Measurements from ENCODE around the gene ARRDC3.

Gene ARRDC3

DNA sequence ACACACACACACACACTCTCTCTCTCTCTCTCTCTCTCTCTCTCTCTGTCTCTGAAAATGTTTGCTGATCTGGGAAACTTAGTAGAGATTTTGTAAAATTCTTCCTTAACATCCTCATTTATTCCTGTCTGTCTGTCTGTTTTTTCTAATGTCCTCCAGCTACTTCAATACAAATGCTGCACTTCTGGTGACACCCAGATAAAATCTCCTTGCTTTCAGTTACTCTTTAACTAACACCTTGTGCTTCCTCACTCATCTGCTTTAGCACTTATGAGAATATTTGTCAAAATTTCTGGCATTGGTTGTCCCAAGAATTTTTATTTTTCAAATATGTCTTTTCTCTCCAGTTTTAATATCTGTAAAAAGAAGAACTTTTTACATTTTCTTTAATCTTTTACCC, 35.0 kb upstream of the ARRDC3 start (continued):
- TF ChIP-seq, protein P1, sequence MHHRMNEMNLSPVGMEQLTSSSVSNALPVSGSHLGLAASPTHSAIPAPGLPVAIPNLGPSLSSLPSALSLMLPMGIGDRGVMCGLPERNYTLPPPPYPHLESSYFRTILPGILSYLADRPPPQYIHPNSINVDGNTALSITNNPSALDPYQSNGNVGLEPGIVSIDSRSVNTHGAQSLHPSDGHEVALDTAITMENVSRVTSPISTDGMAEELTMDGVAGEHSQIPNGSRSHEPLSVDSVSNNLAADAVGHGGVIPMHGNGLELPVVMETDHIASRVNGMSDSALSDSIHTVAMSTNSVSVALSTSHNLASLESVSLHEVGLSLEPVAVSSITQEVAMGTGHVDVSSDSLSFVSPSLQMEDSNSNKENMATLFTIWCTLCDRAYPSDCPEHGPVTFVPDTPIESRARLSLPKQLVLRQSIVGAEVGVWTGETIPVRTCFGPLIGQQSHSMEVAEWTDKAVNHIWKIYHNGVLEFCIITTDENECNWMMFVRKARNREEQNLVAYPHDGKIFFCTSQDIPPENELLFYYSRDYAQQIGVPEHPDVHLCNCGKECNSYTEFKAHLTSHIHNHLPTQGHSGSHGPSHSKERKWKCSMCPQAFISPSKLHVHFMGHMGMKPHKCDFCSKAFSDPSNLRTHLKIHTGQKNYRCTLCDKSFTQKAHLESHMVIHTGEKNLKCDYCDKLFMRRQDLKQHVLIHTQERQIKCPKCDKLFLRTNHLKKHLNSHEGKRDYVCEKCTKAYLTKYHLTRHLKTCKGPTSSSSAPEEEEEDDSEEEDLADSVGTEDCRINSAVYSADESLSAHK (tag by site-specific recombination; IDR thresholded peaks at IDR 0.05), result no peak
- TF ChIP-seq ZNF776 (tag by site-specific recombination; IDR thresholded peaks at IDR 0.05; ENCODE audit: borderline replicate concordance) (no peak), ZNF292 (tag by site-specific recombination; IDR thresholded peaks at IDR 0.05; ENCODE audit: borderline replicate concordance, low read depth) (no peak), PRDM1 (tag by site-specific recombination; IDR thresholded peaks at IDR 0.05) (0 out of 2 replicates have a peak, but pooled peaks have one; percentile 33), ZNF426 (tag by site-specific recombination; IDR thresholded peaks at IDR 0.05) (no peak)

DNA sequence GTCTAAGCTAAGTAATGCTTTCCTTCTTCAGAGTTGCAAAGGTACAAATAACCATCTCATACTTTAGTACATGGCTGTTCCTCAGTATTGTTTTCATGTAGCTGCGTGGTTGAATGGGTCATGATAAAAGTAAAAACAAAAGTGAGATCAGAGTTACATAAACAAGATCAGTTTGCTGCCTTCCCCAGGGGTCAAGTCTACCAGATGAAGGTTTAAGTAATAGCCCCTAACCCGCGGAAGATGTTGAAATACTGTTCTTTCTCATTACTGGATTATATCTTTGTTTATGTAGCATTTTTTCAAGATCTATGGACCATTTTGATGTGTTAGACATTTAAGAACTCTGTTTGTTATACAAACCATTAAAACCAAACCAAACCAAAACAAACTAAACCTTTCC, 34.1 kb upstream of the ARRDC3 start:
- no peaks in the 10 kb centered on the region for H3K36me3 ChIP-seq (ENCODE audit: control insufficient read depth in 2 of 2, insufficient read depth in 1 of 2, low read length in 2 of 2)
- peaks cover 3% of the 10 kb centered on the region for H3K4me1 ChIP-seq (ENCODE audit: control insufficient read depth, insufficient read depth, low read length)
- CTCF ChIA-PET, result interaction anchor here (0.6 to 7.6 kb wide), 8 partner anchors 12 to 811 kb away, joined by 3 to 98 read pairs (median 4); no protein-coding TSS in a partner anchor
- POLR2A ChIA-PET, result interaction anchor here (1.2 kb wide), 1 partner anchor 32 kb away, joined by 3 read pairs; no protein-coding TSS in a partner anchor
- H3K27ac ChIP-seq (ENCODE audit: extremely low read depth, low read depth, low read length), result no peak overlapping the region
- H3K9me3 ChIP-seq (ENCODE audit: control insufficient read depth, insufficient read depth, low read depth, low read length), result no peaks in the 10 kb centered on the region
- H3K4me3 ChIP-seq (ENCODE audit: low read depth, low read length), result no peak overlapping the region
- TF ChIP-seq ZBTB48 (tag by site-specific recombination; IDR thresholded peaks at IDR 0.05) (peak; percentile 47; the same call in 1 of the 2 replicates), ZNF830 (tag by site-specific recombination; IDR thresholded peaks at IDR 0.05; ENCODE audit: low read depth) (no peak), HOXC10 (CRISPR knock-in tag; IDR thresholded peaks at IDR 0.05) (no peak)
- TF ChIP-seq, protein P2, sequence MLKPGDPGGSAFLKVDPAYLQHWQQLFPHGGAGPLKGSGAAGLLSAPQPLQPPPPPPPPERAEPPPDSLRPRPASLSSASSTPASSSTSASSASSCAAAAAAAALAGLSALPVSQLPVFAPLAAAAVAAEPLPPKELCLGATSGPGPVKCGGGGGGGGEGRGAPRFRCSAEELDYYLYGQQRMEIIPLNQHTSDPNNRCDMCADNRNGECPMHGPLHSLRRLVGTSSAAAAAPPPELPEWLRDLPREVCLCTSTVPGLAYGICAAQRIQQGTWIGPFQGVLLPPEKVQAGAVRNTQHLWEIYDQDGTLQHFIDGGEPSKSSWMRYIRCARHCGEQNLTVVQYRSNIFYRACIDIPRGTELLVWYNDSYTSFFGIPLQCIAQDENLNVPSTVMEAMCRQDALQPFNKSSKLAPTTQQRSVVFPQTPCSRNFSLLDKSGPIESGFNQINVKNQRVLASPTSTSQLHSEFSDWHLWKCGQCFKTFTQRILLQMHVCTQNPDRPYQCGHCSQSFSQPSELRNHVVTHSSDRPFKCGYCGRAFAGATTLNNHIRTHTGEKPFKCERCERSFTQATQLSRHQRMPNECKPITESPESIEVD (tag by site-specific recombination; IDR thresholded peaks at IDR 0.05), result peak; percentile 37

DNA sequence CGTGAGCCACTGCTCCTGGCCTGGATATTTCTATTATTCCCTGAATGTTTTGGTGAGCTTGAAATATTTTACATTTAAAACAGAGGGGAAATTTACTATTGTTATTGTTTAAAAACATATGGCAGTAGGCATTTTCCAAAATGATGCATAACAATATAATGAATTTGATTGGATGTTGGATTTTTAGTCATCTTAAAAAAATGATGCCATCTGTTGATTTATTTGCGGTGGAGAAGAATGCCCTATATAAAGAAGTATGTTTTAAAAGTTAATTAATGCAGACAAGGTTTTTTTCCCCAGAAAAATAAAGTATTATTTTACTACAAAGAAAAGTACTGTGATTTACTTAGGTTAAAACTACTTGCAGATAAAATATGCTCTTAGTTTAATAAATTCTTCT, 33.4 kb upstream of the ARRDC3 start:
- H3K27ac ChIP-seq (ENCODE audit: extremely low read depth, low read depth, low read length), result no peak overlapping the region
- ChIA-PET POLR2A (no interaction called here), CTCF (interaction anchor here (0.6 to 7.6 kb wide), 6 partner anchors 11 to 551 kb away, joined by 3 to 98 read pairs (median 3); no protein-coding TSS in a partner anchor)
- H3K36me3 ChIP-seq (ENCODE audit: control insufficient read depth in 2 of 2, insufficient read depth in 1 of 2, low read length in 2 of 2), result no peaks in the 10 kb centered on the region
- no peaks in the 10 kb centered on the region for H3K9me3 ChIP-seq (ENCODE audit: control insufficient read depth, insufficient read depth, low read depth, low read length)
- H3K4me1 ChIP-seq (ENCODE audit: control insufficient read depth, insufficient read depth, low read length), result peaks cover 3% of the 10 kb centered on the region
- no peak overlapping the region for H3K4me3 ChIP-seq (ENCODE audit: low read depth, low read length)
- TF ChIP-seq ZNF544 (tag by site-specific recombination; IDR thresholded peaks at IDR 0.05) (no peak), ZNF394 (tag by site-specific recombination; IDR thresholded peaks at IDR 0.05; ENCODE audit: borderline replicate concordance) (no peak), ZBTB20 (tag by site-specific recombination; IDR thresholded peaks at IDR 0.05) (no peak), ZSCAN30 (tag by site-specific recombination; IDR thresholded peaks at IDR 0.05) (no peak), ZNF133 (tag by site-specific recombination; IDR thresholded peaks at IDR 0.05) (no peak), KLF16 (tag by site-specific recombination; IDR thresholded peaks at IDR 0.05) (no peak), ZNF785 (tag by site-specific recombination; IDR thresholded peaks at IDR 0.05) (no peak), MEIS1 (CRISPR knock-in tag; IDR thresholded peaks at IDR 0.05; ENCODE audit: borderline replicate concordance) (no peak)
- TF ChIP-seq, protein P3, sequence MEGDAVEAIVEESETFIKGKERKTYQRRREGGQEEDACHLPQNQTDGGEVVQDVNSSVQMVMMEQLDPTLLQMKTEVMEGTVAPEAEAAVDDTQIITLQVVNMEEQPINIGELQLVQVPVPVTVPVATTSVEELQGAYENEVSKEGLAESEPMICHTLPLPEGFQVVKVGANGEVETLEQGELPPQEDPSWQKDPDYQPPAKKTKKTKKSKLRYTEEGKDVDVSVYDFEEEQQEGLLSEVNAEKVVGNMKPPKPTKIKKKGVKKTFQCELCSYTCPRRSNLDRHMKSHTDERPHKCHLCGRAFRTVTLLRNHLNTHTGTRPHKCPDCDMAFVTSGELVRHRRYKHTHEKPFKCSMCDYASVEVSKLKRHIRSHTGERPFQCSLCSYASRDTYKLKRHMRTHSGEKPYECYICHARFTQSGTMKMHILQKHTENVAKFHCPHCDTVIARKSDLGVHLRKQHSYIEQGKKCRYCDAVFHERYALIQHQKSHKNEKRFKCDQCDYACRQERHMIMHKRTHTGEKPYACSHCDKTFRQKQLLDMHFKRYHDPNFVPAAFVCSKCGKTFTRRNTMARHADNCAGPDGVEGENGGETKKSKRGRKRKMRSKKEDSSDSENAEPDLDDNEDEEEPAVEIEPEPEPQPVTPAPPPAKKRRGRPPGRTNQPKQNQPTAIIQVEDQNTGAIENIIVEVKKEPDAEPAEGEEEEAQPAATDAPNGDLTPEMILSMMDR (tag by site-specific recombination; IDR thresholded peaks at IDR 0.05), result no peak
- TF ChIP-seq, protein P4, sequence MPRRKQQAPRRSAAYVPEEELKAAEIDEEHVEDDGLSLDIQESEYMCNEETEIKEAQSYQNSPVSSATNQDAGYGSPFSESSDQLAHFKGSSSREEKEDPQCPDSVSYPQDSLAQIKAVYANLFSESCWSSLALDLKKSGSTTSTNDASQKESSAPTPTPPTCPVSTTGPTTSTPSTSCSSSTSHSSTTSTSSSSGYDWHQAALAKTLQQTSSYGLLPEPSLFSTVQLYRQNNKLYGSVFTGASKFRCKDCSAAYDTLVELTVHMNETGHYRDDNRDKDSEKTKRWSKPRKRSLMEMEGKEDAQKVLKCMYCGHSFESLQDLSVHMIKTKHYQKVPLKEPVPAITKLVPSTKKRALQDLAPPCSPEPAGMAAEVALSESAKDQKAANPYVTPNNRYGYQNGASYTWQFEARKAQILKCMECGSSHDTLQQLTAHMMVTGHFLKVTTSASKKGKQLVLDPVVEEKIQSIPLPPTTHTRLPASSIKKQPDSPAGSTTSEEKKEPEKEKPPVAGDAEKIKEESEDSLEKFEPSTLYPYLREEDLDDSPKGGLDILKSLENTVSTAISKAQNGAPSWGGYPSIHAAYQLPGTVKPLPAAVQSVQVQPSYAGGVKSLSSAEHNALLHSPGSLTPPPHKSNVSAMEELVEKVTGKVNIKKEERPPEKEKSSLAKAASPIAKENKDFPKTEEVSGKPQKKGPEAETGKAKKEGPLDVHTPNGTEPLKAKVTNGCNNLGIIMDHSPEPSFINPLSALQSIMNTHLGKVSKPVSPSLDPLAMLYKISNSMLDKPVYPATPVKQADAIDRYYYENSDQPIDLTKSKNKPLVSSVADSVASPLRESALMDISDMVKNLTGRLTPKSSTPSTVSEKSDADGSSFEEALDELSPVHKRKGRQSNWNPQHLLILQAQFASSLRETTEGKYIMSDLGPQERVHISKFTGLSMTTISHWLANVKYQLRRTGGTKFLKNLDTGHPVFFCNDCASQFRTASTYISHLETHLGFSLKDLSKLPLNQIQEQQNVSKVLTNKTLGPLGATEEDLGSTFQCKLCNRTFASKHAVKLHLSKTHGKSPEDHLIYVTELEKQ (tag by site-specific recombination; IDR thresholded peaks at IDR 0.05; ENCODE audit: borderline replicate concordance), result no peak
- TF ChIP-seq, protein P1 (tag by site-specific recombination; IDR thresholded peaks at IDR 0.05), result no peak

Measured in HEK293 (cell line).